G401.6 (cell line): ENCODE results near the gene CELF3.

Experiments used
- FAIRE-seq: peaks from 2 replicates; lab custom pipeline; 2012; peaks lifted over from hg19 to GRCh38; lab: Jason Lieb, UNC

Gene CELF3

GRCh38 chr1:151720974-151721787, 4.6 kb upstream of the CELF3 start, which contains the start of gene RIIAD1:
Gene RIIAD1, plus strand, starts transcription at chr1:151721522. Its CDS starts 15 bp downstream, at chr1:151721537.
- FAIRE-seq = no peak

DNA sequence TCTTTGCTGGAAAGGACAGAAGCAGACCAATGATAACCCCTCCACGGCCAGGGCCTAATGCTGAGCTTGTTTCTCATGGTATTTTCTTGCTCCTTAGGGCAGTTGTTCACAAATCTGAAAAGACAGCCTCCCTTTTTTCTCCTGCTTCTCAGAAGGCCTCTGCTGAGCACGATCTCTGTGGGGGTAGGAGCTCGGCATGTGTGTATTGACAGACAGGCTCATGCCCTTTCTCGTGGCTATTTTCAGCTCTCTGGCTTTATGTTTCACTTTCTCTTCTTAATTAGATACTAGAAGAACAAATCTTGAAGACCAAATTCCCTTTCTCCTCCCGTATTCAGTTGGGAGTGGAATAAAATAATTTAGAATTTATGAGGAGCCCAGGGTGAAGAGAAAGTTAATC, 4.0 kb upstream of the CELF3 start:
- FAIRE-seq = no peak

- no peak for FAIRE-seq
These were observed 3.5 kb upstream of the CELF3 start for GRCh38 chr1:151720125-151720524.

DNA sequence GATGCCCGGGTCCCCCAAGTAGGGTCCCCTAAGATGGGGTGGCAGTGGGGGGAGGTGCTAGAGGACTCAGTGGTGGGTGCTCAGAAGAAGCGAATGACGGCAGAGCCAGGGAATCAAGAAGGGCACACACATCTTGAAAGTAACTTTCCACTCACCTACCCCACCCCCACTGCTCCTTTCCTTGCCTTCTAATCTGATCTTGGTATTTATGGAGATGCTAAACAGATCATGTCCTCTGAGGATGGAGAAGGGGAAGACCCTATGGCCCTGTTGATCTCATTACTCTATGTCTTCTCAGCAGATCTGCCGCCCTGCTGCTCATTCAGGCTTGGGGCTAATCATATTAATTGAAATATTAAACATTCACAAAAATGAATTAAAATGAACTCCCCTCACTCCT, 2.1 kb upstream of the CELF3 start:
- FAIRE-seq = no peak

GRCh38 chr1:151718011-151718431, 1.4 kb upstream of the CELF3 start:
- FAIRE-seq = no peak

- FAIRE-seq = no peak
These were observed 219 bp downstream of the CELF3 start for GRCh38 chr1:151716405-151716762.

GRCh38 chr1:151715726-151716404, 738 bp downstream of the CELF3 start:
- FAIRE-seq = no peak

DNA sequence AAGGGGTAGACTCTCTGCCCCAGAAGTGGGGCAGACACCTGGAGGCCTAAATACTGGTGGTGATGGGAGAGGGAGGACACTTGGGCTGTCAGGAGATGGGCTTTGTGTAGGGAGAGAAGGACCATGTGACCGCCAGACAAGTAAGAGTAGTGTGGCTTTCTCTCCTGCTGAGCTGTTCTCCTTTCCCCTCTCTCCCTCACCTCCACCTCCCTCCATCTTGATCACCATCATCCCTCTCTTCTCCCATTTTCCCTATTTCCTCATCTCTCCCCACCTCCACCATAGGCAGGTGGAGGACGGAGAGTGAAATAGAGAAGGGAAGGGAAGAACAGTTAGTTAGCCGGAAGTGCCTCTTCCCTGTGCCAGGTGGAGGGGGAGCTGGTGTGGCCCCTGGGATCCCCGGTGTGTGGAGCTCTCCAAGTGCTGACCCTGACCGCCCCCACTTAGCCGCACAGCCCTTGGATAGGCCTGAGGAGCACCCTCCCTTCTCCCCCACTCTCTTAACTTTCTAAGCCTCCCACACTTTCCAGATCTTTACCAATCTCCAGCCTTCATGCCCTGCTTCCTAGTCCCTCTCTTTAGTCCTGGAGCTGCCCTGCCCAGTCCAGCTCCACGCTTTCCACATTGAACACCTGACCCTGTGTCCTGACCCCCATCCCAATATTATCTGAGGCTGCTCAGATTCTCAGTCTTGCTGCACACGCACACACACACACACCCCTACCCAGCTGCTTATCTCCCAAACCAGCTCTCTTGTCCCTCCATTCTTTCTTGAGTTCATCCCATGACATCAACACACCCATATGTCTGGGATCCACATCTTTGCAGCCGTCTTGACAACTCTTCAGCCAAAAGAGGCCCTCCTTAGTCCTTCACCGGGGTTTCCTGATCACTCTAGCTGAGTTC, 1.5 kb downstream of the CELF3 start:
- no peak for FAIRE-seq

DNA sequence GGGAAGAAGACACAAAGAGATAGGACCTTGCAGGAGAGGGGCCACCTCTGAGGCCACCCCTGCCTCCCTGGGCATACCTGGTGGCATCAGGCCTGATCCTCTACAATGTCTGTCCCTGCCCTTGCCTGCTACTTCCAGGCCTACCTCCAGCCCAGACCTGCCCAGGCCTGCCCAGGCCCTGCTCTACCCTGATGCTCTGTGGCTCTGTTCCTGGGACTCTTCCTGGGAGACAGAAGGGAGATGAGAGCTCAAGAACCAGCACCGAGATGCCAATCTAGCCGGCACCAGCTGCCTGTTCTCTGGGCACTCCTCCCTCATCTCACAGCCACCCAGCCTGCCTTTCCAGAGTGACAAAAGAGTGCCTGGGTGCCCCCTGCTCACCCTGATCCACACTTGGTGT, 2.7 kb downstream of the CELF3 start:
- no peak for FAIRE-seq

DNA sequence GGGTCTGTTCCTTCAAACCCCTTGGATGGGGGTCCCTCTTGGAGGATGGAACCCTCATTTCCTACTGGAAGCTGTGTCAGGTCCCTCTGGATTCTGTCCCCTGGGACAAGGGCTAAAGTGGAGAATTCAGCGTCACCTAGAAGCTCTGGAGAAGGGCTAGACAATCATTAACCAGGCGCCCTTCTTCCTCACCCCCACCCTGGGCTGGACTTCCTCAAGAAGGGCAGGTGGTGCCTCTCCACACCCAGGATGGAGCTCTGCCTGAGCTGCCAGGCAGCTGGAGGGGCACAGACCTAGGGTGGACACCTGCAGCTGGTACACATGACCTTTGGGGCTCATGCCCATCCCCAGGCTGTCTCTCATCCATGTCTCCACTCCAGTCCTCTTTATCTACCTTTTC, 3.6 kb downstream of the CELF3 start:
- FAIRE-seq = no peak

DNA sequence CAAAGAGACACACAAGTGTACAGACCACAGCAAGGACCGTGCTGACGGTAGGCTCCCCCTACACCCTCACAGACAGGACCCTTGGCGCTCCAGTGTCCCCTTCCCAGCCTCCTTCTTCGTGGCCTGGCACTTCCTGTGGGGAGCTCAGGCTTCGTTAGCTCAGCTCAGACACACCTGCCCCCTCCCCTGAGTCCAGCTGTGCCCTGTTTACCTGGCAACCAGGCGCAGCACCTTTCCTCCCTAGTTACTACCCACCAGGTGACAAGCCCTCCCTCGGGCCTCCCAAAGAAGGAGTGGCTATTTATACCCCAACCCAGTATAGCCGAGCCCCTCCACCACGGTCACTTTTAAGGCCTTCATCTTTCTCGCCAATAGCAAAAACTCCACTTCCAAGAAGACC, 4.7 kb downstream of the CELF3 start:
- FAIRE-seq = no peak

- FAIRE-seq = no peak
These were observed 5.4 kb downstream of the CELF3 start for GRCh38 chr1:151711044-151711800.

- FAIRE-seq = no peak
These were observed 6.3 kb downstream of the CELF3 start for GRCh38 chr1:151710187-151710840.

DNA sequence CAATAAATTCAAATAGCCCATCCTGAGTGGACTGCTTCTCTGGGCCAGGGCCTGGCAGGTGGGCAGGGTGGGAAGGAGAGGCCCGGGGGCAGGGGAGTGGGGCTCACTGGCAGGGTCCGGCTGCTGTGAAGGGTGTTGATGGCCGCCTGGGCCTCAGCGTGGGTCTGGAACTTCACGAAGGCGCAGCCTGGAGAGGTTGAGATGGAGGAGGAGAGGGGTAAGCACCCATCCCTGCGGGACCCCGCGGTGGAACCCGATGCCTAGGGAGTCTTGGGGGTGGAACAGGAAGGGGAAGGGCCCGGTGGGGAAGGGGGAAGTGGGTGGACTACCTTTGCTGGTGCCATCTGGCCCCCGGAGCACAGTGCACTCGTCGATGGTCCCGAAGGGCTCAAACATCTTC, 7.7 kb downstream of the CELF3 start:
- no peak for FAIRE-seq

GRCh38 chr1:151707541-151708065, 9.0 kb downstream of the CELF3 start:
- FAIRE-seq = no peak

- FAIRE-seq = no peak
These were observed 9.9 kb downstream of the CELF3 start for GRCh38 chr1:151706464-151707415.

- FAIRE-seq = no peak
These were observed 10.7 kb downstream of the CELF3 start for GRCh38 chr1:151705753-151706463.

- no peak for FAIRE-seq
These were observed 11.5 kb downstream of the CELF3 start for GRCh38 chr1:151705146-151705545.

GRCh38 chr1:151704246-151704645, 12.4 kb downstream of the CELF3 start:
- FAIRE-seq = no peak
